Left renal pelvis (tissue), 4 donors: ENCODE measurements around the gene NKX1-2. TPM values are rescaled to one million over a fixed set of nuclear protein-coding genes. Genes with fewer than 3 reads are reported as not detected.
"Not testable (repeated sequence)": the region's sequence is repeated elsewhere in the genome, so short reads cannot be mapped to it uniquely, and the experiment has no call there.

Source experiments
- DNase-seq, 4 donors: peaks; one replicate each; pipeline ENCODE4 v3.0.0-alpha.2; 2013; ENCODE audit warnings: low read depth in 4 of 4, low spot score in 3 of 4
- polyA plus RNA-seq, 4 donors: library from polyadenylated mRNA; unstranded; fragments of 120-200 nt; gene quantifications; one replicate each; pipeline ENCODE4 v1.2.1, GENCODE V29; 2013; ENCODE audit not compliant: insufficient read length in 4 of 4

The NKX1-2 gene
- polyA plus RNA-seq, 4 donors: not detected

DNA sequence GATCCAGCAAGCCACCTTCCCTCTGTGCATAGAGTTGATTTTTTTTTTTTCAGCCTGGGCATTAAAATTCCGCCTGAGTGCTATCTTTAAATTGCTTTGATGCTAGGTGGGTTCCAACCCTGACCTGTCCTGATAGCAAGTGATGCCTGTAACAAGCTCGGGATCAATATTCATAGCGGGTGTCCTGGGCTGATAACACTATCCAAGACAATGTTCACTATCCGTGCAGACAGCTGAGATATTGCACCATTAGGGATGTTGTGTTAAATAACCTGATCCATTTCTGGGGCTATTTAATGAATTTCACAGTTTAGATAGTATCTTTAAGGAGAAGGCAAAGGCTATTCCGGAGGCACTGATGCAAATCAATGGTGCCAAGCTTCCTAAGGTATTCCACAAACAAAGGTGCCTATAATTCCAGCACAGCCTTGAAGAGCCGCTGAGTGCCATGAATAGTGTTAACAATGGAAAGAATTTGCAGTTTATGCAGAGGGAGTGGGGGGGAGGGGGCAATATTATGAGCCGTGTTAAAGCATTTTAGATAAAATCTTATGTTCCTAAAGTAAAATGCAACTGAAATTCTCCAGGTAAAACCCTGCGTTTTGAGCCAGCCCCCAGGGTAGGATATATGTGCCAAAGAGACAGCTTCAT is 4.2 kb upstream of the NKX1-2 start:
- DNase-seq: no peak

DNA sequence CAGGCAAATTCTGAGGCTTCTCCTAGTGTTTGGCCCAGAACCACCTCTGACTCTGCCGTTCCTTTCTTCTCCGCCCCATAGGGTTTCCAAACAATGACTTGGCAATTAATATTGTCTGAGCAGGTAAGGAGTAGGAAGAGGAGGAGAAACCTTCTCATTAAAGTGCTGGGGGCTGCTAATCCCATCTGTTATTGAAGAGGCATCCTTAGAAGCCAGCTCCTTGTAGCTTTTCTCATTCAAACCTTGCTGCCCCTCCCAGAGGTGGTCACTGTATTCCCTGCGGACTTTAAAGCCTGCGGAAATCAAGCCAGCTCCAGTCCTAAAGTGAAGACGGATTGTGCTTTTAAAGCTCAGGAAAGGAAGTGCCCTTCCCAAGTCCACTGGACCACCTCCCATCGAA is 1.4 kb upstream of the NKX1-2 start:
- DNase-seq: no peak

DNA sequence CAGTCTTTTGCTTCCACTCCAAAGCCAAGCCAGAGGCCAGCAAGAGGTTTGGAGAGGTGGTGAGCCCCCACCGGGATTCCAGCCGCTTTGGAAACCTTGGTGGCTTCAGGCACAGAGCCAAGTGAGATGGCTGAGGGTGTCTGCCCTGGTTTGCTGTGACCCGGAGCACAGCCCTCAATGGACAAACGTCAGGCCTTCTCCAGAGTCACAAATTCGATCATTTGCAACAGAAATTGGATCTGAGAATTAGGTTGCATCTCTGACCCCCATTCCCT is 885 bp upstream of the NKX1-2 start:
- DNase-seq: no peak

DNA sequence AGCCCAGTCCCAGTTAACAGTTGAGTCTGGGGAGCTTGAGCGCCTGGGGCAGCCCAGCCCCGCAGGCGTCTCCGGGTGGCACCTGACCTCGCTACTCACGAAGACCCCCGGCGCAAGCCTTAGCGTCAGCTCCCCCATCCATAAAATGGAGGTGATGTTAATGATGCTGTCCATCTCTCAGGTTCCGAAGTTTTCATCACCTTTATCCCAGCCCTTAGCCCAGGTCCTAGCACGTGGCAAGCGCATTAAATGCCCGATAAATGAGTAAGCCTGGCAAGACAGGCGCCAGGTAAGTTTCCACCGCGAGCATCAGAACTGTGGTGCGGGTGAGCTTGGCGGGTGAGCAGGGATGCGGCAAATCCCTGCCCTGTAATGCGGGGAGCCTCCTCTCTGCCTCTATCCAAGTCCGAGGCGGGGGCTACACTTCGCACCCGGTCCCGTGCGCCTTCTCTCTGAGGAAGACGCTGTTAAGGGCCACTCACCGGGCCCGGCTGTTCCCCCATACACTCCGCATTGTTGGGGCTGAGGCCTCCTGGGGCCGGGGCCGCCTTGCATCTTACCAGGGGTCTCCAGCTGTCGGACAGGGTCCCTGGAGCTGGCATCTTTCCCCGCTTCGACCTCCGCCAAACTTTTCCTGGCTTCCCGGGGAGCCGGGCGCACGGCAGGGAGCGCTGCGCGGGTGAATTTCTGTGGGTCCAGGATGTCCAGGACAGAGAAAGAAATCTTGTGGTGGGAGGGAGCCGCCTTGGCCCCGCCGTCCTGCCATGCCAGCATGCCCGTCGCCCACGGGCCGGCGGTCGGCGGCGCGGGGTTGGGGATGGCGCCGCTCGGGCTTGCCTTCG is 444 bp downstream of the NKX1-2 start:
- DNase-seq: no peak

DNA sequence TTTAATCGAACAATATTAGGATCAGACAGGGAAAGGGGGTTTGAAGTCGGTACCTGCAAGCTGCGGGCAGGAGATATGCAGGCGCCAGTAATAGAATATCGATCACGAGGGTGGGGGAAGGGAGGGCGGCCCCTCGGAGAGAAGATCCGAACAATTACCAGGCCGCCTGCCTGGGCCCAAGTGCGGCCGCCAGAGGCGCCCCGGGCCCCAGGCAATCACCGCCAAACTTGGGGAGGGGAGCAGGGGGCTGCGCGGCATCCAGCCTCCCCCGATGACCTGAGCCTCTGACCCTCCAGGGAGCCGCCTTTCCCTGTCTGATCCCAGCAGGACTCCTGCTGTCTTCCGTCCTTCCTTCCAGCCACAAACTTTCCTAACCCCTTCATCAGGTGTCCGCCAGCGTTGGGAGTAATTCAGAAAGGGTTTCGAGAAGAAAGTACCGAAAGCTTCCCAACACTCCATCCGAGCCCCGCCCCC is 1.1 kb downstream of the NKX1-2 start:
- DNase-seq: no peak

DNA sequence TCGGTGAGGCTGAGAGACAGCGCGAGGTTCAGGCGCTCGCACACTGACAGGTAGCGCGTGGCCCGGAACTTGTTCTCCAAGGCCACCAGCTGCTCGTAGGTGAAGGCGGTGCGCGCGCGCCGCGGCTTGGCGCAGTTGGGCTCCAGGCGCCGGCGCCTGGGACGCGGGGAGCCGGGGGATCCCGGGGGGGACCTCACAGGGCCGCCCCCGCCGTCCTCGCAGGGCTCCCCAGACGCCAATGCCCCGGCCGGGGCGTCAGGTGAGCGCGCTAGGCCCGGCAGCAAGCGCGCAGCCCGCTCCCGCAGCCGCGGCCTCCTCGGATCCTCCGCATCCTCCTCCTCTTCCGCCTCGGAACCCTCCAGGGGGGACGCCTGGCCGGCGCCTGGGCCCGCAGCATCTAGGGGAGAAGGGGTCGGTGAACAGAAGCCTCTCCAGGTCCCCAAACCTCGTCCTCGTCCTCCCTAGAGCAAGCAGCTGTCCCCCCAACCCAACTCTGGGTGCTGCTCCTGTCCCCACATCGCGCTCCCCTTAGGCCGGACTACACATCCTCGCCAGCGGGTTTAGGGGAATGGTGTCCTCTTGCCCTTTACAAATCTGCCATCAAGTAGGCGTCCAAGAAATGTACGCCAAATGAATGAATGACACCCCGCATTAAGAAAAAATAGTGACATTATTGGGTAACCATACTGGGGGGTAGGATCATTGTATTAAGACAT is 1.9 kb downstream of the NKX1-2 start:
- DNase-seq: no peak

DNA sequence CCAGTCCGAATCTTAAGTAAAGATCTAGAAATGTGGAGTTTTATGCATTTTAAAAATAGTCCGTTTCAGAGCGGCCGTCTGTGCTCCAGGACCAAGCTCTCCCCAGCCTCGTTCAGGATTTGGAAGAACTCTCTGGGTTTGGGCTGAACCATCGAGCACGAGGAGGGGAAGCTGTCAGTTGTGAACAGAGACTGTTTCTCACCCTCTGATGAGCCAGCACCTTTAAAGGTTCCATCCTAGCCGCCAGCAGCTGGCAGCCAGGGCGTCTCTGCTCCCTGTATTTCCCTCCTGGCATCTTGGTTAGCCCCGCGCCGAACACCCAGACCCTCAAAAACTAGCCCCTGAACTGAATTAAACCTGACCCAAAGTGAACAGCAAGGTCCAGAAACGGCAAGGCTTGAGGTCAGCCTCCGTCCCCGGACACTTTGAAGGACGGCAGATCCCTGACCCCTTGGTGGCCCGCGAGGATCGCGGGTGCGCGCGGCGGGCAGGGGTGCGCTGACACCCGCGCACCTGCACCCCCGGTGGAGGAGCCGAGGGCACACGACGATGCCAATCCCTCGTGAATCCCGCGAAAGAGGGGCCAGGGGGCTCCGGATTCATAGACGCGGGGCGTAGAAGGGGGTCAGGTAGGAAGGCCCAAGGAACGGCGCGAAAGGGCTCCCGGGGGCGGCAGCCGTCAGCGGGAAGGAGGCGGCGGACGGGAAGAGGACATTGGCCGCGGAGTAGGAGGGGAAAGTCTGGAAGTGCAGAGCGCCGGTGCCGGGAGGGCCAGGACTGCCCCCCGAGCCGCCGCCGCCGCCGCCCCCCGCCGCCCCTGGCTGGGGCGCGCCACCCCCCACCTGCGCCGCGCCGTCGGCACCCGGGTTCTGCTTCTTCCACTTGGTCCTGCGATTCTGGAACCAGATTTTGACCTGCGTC is 2.7 kb downstream of the NKX1-2 start:
- DNase-seq: no peak

DNA sequence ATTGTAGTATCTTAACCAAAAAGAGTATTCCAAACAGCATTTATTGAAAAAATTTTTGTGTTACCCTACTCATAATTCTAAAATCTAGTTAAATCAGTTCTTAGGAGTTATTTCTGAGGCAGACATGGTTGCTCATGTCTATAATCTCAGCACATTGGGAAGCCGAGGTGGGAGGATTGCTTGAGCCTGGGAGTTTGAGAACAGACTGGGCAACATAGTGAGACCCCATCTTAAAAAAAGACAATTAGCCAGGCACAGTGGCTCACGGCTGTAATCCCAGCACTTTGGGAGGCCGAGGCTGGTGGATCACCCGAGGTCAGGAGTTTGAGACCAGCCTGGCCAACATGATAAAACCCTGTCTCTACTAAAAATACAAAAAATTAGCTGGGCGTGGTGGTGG is 8.1 kb downstream of the NKX1-2 start:
- DNase-seq: not testable (repeated sequence)

DNA sequence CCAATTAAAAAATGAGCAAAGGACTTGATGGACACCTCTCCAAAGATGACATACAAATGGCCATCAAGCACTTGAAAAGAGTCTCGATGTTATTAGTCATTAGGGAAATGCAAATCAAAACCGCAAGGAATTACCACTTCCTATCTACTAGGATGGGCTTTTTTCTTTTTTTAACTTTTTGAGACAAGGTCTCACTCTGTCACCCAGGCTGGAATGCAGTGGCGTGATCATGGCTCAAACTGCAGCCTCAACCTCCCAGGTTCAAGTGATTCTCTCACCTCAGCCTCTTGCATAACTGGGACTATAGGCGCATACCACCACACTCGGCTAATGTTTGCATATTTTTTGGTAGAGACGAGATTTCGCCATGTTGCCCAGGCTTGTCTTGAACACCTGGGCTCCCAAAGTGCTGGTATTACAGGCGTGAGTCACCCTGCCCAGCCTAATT is 13.6 kb downstream of the NKX1-2 start:
- DNase-seq: no peak

DNA sequence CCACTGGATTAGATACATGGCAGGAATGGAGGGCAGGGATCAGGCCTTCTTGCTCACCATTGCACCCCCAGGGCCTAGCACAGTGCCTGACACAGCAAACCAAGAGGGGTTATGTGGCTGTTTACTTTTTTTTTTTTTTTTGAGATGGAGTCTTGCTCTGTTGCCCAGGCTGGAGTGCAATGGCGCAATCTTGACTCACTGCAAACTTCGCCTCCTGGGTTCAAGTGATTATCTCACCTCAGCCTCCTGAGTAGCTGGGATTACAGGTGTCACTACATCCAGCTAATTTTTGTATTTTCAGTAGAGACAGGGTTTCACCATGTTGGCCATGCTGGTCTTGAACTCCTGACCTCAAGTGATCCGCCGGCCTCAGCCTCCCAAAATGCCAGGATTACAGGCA is 14.2 kb downstream of the NKX1-2 start:
- not testable (repeated sequence) for DNase-seq

DNA sequence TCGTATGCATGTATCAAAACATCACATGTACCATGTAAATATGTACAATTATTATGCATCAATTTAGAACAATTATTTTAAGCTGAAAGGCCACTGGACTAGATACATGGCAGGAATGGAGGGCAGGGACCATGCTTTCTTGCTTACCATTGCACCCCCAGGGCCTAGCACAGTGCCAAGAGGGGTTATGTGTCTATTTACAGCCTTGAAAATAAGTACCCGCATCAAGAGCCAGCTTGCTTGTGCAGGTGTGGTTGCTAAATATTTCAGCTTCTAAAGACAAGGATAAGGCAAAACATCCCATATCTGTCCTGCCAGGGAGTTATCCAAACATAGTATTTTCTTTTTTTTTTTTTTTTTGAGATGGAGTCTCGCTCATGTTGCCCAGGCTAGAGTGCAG is 16.4 kb downstream of the NKX1-2 start:
- no peak for DNase-seq

DNA sequence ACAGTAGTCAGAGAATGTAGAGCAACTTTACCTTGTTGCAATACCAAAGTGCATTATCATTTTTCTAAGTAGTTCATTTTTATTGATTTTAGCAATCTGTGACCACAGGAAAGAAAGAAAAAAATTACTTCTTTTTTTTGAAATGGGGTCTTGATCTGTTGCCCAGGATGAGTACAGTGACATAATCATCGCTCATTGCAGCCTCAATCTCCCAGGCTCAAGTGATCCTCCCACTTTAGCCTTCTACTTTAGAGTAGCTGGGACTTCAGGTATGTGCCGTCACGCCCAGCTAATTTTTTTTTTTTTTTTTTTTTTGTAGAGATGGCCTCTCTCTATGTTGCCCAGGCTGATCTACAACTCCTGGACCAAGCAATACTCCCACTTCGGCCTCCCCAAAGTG is 19.8 kb downstream of the NKX1-2 start:
- DNase-seq: no peak

DNA sequence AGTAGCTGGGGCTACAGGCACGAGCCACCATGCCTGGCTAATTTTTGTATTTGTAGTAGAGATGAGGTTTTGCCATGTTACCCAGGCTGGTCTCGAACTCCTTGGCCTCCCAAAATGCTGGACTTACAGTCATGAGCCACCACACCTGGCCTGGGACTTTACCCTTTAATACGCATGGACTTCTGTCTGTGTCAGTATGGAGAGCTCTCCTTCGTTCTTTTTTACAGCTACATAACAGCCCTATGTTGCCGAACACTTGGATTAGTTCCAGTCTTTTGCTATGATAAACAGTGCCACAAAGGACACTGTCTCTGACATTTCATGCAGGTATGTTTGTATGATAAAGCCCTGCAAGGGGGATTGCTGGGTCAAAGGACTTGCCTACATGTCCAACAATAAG is 20.3 kb downstream of the NKX1-2 start:
- no peak for DNase-seq

DNA sequence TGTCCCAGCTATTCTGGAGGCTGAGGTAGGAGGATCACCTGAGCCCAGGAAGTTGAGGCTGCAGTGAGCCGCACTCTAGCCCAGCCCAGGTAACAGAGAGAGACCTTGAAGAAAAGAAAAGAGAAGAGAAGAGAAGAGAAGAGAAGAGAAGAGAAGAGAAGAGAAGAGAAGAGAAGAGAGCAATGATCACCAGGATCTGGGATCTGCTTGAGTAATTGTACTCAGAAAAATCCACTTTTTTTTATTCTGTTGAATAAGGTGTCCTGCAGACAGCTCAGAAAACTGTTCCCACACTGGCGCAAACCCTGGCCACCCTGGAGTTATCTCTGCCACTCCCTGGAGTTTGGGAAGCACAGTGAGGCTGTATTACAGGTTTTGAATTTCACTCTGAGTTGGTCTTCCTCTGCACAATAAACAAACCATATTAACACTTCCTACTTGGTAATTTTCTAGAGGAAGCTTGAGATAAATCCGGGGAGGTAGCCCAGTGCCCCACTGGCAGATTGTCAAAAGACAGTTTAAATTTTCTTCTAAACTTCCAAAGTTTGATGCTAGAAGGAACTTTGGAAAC is 21.5 kb downstream of the NKX1-2 start:
- DNase-seq: no peak

DNA sequence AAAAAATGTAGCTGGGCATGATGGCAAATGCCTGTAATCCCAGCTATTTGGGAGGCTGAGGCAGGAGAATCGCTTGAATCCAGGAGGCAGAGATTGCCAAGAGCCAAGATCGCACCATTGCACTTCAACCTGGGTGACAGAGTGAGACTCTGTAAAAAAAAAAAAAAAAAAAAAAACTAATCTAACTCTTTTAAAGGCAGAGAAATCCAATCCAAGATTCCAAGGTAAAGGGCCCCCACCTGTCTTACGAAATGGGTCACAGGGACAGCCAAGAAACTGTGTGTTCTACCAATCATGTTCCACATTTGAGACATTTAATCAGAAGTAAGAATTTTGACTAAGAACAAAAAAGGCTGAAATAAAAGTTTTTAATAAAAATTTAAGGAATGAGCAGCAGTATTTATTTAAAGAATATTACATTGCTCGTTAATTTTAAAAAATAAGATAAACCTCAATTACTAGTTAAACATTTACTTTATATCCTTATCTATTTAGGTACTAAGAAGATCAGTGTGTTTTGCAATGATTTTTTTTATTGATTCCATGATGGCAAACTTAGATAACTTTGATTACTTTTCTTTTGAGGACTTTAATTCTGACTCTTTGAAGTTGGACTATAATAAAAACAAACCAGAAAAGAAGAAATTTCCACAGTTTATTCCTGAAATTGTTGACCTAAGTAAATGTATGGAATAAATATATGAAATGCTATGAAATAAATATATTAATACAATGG is 24.4 kb downstream of the NKX1-2 start:
- no peak for DNase-seq

DNA sequence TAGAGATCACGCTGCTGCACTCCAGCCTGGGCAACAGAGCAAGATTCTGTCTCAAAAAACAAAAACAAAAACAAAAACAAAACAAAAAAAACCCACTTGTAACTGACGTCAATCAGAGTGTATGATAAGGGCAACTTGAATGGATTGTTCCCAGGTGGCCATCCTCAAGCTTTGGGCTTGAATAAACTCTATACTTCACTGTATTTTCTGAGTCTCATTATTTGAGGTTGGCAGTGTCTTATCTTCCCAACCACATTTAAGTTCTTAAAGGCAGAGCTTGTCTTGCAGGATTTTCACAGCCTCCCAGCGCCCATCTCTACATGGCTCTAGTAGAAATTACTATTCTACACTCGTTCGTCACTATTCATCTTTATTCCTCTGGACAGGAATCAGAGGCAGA is 26.0 kb downstream of the NKX1-2 start:
- no peak for DNase-seq

DNA sequence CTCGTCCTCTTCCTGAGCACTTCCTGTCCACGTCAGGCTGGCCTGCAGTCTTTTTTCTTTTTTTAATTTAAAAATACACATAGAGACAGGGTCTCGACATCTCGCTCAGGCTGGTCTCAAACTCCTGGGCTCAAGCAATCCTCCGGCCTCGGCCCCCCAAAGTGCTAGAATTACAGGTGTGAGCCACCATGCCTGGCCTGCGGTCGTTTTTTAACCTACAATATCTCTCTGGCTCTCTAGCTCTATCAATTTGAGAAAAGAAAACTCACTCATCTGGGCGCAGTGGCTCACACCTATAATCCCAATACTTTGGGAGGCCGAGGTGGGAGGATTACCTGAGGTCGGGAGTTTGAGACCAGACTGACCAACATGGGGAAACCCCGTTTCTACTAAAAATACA is 27.1 kb downstream of the NKX1-2 start:
- DNase-seq: no peak

DNA sequence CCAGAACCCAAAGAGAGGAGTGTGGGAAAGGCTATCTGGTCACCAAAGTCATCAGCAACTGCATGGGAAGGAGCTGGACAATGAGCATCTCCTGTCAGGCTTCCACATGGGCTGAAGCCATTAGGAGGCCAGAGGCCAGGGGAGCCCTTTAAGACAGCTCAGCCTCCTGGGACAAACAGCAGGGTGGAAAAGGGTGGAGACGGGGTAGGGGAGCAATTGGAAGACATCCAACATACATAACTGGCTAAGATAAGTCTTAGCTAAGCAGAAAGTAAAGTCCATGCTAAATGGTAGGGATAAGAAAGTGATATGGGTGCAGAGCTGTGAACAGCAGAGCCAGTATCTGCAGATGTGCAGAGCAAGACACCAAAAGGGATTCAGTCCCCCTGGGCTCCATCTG is 29.6 kb downstream of the NKX1-2 start:
- no peak for DNase-seq

DNA sequence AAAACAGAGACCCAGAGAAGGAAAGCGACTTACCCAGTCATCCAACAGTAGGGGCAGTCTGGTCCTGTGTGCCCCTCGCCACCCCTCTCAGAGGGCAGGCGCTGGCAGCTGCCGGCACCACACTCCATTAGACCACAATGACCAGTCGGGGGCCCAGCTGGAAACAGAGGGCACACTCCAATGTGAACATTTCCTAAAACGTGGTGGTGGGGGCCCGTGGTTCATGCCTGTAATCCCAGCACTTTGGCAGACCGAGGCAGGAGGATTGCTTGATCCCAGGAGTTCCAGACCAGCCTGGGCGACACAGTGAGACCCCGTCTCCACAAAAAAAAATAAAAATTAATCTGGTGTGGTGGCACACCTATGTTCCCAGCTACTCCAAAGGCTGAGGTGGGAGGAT is 30.2 kb downstream of the NKX1-2 start:
- no peak for DNase-seq
